GM11168 (cell line): ENCODE results near the gene PRDM11.
"Not testable (repeated sequence)": the region's sequence is repeated elsewhere in the genome, so short reads cannot be mapped to it uniquely, and the experiment has no call there.

Experiments used
- in situ Hi-C: fragments of 300-500 bp; cut with MboI; formaldehyde crosslinking; loops from one replicate; pipeline ENCODE4 v1.12.0; 2022; ENCODE audit warnings: low sequenced_read_pairs; ENCODE audit not compliant: unreplicated experiment

Gene PRDM11

GRCh38 chr11:45146072-45147016, at the start of gene PRDM11:
Gene PRDM11, plus strand, starts transcription at chr11:45146639. Its CDS starts 35,128 bp downstream, at chr11:45181767.
- in situ Hi-C loops, result no loop called here

GRCh38 chr11:45097721-45098493, 48.5 kb upstream of the PRDM11 start:
- in situ Hi-C loops, result no loop called here

- in situ Hi-C loops, result no loop called here
These were observed 47.5 kb upstream of the PRDM11 start for GRCh38 chr11:45098929-45099328.

- in situ Hi-C loops, result no loop called here
These were observed 46.1 kb upstream of the PRDM11 start for GRCh38 chr11:45100339-45100738.

DNA sequence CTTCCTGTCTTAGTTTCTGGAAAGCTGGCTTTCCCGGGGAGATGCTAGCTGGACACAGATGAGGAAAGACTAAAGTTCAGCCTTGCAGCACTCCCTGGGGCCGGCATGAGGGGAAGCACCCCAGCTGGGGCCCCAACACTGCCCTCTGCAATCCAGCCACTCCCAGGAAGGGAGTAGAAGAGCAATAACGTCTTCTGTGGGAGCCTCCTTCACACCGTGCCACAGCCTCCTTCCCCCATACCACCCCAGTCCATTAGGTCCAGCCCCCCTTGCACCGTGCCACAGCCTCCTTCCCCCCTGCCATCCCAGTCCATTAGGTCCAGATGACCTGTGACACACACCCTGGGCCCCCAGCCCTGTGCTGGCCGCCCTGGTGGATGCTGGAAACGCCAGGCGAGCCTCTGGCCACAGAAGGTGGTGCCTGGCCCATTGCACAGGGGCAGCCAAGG, 44.1 kb upstream of the PRDM11 start:
- in situ Hi-C loops, result no loop called here

DNA sequence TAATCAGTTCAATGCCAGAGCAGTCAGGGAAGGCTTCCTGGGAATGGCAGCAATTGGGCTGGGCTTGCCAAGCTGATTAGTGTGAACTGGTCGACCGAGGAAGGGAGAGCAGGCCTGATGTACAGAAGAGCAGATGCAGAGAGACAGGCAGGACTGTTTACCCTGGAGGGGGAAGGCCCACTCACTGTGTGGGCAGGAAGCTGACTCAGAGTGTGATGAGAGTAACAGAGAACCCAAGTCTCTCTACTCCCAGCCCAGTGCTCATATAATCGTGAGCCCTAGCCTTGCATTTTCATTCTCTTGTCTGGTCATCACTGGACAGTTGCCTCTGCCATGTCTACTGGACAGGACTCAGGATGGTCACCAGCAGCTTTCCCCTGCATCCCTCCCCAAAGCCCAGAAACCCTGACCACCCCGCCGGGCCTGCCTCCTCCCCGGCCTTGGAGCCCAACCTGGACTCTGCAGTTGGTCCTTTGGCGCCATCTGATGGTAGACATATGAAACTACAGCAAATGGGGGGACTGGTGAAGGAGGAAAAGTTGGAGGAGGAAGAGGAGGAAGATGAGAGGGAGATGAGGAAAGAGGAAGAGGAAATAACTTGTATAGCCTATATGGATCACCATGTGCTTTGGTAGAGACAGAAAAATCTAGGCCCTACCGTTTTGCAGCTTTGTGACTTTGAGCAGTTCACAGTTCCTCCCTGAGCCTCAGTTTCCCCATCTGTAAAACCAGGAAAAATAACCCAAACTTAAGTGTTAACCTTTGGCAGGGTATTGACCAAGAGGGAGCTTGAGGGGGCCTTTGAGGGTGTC, 43.4 kb upstream of the PRDM11 start:
- in situ Hi-C loops, result no loop called here

- in situ Hi-C loops, result no loop called here
These were observed 42.2 kb upstream of the PRDM11 start for GRCh38 chr11:45104006-45104789.

GRCh38 chr11:45104790-45105084, 41.7 kb upstream of the PRDM11 start:
- in situ Hi-C loops, result loop anchor here (5.0 kb wide), 2 partner anchors 167 to 233 kb away; no protein-coding TSS in a partner anchor

DNA sequence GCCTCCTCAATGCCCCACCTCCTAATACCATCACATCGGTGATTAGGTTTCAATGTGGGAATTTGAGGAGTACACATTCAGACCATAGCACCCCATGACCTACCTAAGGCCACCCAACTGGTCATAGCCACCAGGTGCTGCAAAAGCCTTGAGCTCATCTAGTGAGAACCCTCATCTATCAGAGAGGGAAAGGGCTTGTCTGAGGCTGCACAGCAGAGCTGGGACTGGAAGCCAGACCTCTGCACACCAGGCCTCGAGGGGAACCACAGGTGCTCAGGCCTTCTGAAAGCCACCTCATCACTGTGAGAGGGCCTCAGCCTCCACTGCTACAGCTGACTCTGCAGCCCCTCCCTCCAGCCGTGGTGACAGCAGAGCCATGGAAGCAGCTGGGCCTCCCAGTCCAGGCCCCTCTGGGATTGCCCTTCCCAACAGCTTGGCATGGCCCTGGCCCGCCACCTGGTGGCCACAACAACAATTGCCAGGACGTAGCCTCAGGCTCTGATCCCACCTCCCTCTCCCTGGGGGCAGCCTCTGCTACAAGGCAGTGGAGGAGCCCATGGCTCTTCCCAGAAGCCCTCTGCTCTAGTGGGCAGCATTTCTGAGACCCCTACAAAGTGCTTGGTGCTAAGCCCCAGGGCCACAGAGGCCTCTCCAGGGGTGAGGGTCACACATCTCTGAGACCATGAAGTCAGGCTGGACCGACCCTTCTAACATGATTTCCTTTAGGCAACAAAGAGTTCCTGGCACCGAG, 41.0 kb upstream of the PRDM11 start:
- in situ Hi-C loops, result loop anchor here (5.0 kb wide), 2 partner anchors 168 to 232 kb away; no protein-coding TSS in a partner anchor

- in situ Hi-C loops, result loop anchor here (5.0 kb wide), 2 partner anchors 169 to 231 kb away; no protein-coding TSS in a partner anchor
These were observed 40.5 kb upstream of the PRDM11 start for GRCh38 chr11:45105984-45106375.

DNA sequence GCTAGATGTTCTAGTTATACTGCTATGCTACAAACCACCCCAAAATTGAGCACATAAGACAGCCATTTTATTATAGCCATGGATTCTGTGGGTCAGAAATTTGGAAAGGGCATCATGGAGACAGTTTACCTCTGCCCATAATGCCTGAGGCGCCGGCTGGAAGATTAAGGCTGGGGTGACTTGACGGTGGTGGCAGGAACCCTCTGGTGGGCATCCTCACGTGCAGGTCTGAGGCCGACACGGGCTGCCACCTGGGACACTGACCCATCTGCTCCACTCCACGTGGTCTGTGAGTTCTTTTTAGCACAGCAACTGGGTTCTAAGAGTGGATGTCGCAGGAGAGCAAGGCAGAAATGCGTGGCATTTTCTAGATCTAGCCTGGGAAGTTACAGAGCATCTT, 40.0 kb upstream of the PRDM11 start:
- in situ Hi-C loops, result loop anchor here (5.0 kb wide), 2 partner anchors 169 to 231 kb away; no protein-coding TSS in a partner anchor

- in situ Hi-C loops, result loop anchor here (5.0 kb wide), 2 partner anchors 170 to 230 kb away; no protein-coding TSS in a partner anchor
These were observed 39.4 kb upstream of the PRDM11 start for GRCh38 chr11:45107029-45107428.

GRCh38 chr11:45108070-45109064, 38.1 kb upstream of the PRDM11 start:
- in situ Hi-C loops, result loop anchor here (5.0 kb wide), 2 partner anchors 171 to 229 kb away; no protein-coding TSS in a partner anchor

DNA sequence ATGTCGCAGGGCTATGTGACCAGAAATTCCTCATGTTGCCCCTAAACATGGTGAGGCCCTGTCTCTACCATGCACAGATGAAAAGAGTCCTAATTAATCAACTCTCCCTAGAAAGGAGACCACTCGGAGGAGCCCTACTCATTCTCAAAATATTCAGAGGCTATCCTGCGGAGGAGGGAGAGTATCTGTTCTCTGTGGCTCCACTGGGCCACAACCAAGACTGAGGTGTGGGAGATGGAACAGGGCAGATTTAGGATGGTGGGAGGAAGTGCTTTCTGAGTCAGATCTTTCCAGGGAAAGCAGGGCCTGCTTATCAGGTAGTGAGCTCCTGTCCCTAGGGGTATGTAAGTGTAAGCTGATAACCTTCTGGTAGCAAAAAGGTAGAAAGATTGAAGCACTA, 37.0 kb upstream of the PRDM11 start:
- in situ Hi-C loops, result loop anchor here (5.0 kb wide), 2 partner anchors 172 to 228 kb away; no protein-coding TSS in a partner anchor

DNA sequence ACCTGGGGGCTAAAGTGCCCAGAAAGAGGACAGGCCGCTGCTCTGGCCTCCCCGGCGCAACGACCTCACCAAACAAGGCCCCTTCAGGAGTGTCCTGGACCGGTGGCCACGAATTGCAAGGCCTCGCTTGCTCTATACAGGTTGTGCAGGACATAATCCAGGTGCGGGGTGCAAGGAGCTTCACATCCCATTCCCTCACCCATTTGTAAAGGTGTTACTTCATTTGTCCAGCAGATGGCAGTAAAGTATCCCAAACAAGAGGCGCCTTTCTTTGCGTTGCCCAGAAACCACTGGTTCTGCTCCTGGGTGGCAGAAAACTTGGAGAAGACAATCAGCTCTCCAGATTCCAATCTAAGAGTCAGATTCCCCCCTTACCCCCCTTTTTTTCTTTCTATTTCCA, 35.9 kb upstream of the PRDM11 start:
- in situ Hi-C loops, result no loop called here

DNA sequence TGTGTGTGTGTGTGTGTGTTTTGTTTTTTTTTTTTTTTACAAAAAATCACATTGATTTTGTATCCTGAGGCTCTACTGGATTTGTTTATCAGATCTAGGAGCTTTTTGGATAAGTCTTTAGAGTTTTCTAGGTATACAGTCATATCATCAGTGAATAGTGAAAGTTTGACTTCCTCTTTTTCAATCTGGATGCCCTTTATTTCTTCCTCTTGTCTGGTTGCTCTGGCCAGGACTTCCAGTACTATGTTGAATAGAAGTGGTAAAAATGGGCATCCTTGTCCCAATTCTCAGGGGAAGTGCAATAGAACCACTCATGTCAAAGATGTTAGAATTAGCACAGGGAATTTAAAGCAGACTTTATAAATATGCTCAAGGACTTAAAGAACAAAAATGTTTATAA, 32.6 kb upstream of the PRDM11 start:
- in situ Hi-C loops, result no loop called here

DNA sequence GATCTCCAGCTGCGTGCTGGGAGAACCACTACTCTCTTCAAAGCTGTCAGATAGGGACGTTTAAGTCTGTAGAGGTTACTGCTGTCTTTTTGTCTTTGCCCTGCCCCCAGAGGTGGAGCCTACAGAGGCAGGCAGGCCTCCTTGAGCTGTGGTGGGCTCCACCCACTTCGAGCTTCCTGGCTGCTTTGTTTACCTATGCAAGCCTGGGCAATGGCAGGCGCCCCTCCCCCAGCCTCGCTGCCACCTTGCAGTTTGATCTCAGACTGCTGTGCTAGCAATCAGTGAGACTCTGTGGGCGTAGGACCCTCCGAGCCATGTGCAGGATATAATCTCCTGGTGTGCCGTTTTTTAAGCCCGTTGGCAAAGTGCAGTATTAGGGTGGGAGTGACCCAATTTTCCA, 18.6 kb upstream of the PRDM11 start:
- in situ Hi-C loops, result not testable (repeated sequence)
